Hematopoietic multipotent progenitor cell (in vitro differentiated cells): ENCODE results near the gene HEPHL1. TPM values are rescaled to one million over a fixed set of nuclear protein-coding genes. Genes with fewer than 3 reads are reported as not detected.
A peak's percentile ranks its signal among the peaks of the same experiment; 100 is the strongest.

Source experiments
- DNase-seq, 3 donors: peaks; one replicate each; pipeline ENCODE4 v3.0.0-alpha.2; 2011 to 2015; ENCODE audit warnings: low read depth in 2 of 3, low spot score in 2 of 3
- total RNA-seq: library from RNA; depleted of rRNA; stranded (reverse); fragments of >200 nt; gene quantifications from one replicate; pipeline ENCODE4 v1.2.3, GENCODE V29; 2012

Gene HEPHL1
- total RNA-seq, 1 donor: under 0.01 TPM

- DNase-seq: peak in 2 of 3 donors; percentile 15 to 35
Observed at GRCh38 chr11:94129512-94130297, 108.6 kb downstream of the HEPHL1 start.

- no peak for DNase-seq
Observed at GRCh38 chr11:94130298-94131046, 109.3 kb downstream of the HEPHL1 start.

- DNase-seq: no peak
Observed at GRCh38 chr11:94131047-94131717, 110.0 kb downstream of the HEPHL1 start.

GRCh38 chr11:94131718-94132115, 110.6 kb downstream of the HEPHL1 start:
- no peak for DNase-seq

GRCh38 chr11:94132152-94132558, 111.0 kb downstream of the HEPHL1 start:
- no peak for DNase-seq

GRCh38 chr11:94132823-94133408, 111.8 kb downstream of the HEPHL1 start:
- no peak for DNase-seq

GRCh38 chr11:94133752-94134151, 112.6 kb downstream of the HEPHL1 start:
- no peak for DNase-seq

GRCh38 chr11:94134651-94135512, 113.7 kb downstream of the HEPHL1 start:
- peak in 1 of 3 donors; percentile 11 for DNase-seq

- DNase-seq: no peak
Observed at GRCh38 chr11:94139416-94139815, 118.3 kb downstream of the HEPHL1 start.

GRCh38 chr11:94140154-94140655, 119.1 kb downstream of the HEPHL1 start:
- no peak for DNase-seq

- no peak for DNase-seq
Observed at GRCh38 chr11:94141511-94142307, 120.6 kb downstream of the HEPHL1 start.

- DNase-seq: no peak
Observed at GRCh38 chr11:94142308-94143281, 121.4 kb downstream of the HEPHL1 start.

GRCh38 chr11:94144216-94144615, 123.1 kb downstream of the HEPHL1 start:
- DNase-seq: no peak

- DNase-seq: no peak
Observed at GRCh38 chr11:94144664-94145063, 123.5 kb downstream of the HEPHL1 start.

GRCh38 chr11:94145431-94145830, 124.3 kb downstream of the HEPHL1 start:
- no peak for DNase-seq

GRCh38 chr11:94145916-94146315, 124.8 kb downstream of the HEPHL1 start:
- no peak for DNase-seq

- no peak for DNase-seq
Observed at GRCh38 chr11:94147433-94147845, 126.3 kb downstream of the HEPHL1 start.

GRCh38 chr11:94148189-94148588, 127.0 kb downstream of the HEPHL1 start:
- DNase-seq: no peak
